HG02610 (cell line): ENCODE results near the gene GABRA5.
"Not testable (repeated sequence)": the region's sequence is repeated elsewhere in the genome, so short reads cannot be mapped to it uniquely, and the experiment has no call there.

Experiments used
- ATAC-seq: cut with Tn5 transposase; IDR thresholded peaks from one replicate; pipeline ENCODE4 v1.9.1; 2021; ENCODE audit warnings: mild to moderate bottlenecking, moderate library complexity; ENCODE audit not compliant: unreplicated experiment

GABRA5 gene

GRCh38 chr15:26866298-26867199 lies at the start of gene GABRA5:
Gene GABRA5 (plus strand): TSS chr15:26867062. CDS start chr15:26869249, 2,187 bp downstream.
- no peak for ATAC-seq

GRCh38 chr15:26831191-26831590 lies 35.7 kb upstream of the GABRA5 start:
- ATAC-seq: not testable (repeated sequence)

- ATAC-seq: no peak
These were observed 34.9 kb upstream of the GABRA5 start for GRCh38 chr15:26831951-26832350.

GRCh38 chr15:26838742-26839460 lies 28.0 kb upstream of the GABRA5 start:
- no peak for ATAC-seq

- no peak for ATAC-seq
These were observed 25.3 kb upstream of the GABRA5 start for GRCh38 chr15:26841514-26841913.

DNA sequence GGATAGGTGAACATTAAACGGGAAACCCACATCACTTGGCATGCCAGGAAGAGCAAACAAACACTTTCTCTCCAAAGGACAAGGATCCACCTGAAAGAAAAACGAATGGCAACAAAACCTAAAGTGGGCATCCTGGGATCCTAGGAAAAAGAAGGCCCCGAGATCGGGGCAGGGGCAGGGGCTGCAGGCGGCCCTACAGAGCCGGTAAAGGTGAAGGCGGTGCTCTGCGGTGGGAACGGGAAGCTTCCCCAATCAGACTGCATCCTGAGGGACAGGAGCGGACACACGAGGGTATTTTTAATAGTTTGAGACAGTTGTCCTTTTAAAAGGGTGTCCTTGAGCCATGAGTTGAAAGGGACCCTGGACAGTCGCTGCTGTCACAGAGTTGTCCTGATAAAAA lies 24.9 kb upstream of the GABRA5 start:
- no peak for ATAC-seq

GRCh38 chr15:26842391-26842790 lies 24.5 kb upstream of the GABRA5 start:
- no peak for ATAC-seq

DNA sequence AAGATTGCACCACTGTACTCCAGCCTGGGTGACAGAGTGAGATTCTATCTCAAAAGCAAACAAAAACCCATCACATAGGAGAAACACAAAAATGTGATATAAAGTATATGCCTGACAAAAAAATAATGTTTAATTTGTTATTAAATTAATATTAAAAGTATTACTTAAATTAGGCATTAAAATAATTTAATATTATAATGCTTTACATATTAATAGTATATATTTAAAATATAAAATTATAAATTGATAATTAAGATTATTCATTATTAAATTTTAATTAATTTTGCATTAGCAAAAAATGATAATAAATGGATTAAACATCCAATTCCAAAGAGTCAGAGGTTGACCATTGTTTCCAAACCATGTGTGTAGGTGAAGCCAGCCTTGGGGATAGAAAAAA lies 22.0 kb upstream of the GABRA5 start:
- ATAC-seq: no peak

- no peak for ATAC-seq
These were observed 18.4 kb upstream of the GABRA5 start for GRCh38 chr15:26848498-26848897.

DNA sequence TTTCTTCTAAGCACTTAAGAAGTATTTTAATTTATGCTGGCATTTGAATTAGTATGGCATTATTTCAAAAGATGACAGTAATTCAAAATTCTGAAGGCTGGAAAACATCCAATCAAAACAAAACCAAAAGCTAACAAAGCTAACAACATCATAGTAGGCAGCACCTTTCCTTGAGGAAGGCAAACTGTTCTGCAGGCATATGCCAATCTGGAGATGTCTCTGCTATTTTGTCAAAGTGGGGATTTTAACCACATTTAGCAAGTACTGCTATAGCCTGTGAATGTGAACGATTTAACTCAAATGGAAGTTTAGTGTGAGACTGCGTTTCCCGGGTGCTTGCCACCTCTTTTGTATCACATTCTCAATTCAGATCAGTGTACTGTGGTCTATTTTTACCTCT lies 16.7 kb upstream of the GABRA5 start:
- no peak for ATAC-seq

DNA sequence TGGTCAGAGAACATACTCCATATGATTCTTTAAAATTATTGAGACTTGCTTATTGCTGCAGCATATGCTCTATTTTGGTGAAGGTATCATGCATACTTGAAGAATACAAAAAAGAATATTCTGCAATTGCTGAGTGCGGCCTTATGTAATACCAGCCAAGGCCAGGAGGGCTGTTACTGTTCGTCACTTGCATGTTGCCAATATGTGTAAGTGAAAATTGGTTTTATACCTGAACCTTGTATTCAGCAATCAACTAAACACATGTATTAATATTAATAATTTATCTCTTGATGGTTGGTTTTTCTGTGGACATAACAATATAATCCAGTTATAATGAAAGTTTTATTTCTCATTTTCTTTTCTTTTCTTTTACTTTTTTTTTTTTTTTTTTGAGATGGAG lies 13.9 kb upstream of the GABRA5 start:
- no peak for ATAC-seq

- ATAC-seq: no peak
These were observed 12.4 kb upstream of the GABRA5 start for GRCh38 chr15:26854435-26854834.

DNA sequence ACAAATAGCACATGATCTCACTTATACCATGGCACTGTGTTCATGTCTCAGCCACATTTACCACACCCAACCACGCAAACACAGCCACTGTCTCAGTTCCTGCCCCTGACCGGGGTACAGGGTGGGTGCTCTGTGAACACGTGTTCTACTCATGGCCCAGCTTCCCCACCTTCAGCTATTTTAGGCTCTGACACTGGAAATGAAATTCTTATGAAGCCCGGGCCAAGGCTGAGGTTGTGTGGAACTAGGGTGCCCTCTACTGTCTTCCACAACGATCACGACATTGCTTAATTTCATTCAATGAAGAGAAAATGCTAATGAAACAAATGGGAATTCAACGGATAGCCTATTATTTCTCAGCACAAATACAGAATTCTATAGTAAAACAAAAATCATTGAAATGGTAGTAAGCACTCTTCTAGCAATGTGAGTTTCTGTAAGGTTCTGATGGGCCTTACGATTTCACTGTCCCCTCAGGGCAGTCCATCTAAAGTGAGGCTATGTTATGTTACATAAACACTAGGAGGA lies 2.1 kb upstream of the GABRA5 start:
- ATAC-seq: no peak

DNA sequence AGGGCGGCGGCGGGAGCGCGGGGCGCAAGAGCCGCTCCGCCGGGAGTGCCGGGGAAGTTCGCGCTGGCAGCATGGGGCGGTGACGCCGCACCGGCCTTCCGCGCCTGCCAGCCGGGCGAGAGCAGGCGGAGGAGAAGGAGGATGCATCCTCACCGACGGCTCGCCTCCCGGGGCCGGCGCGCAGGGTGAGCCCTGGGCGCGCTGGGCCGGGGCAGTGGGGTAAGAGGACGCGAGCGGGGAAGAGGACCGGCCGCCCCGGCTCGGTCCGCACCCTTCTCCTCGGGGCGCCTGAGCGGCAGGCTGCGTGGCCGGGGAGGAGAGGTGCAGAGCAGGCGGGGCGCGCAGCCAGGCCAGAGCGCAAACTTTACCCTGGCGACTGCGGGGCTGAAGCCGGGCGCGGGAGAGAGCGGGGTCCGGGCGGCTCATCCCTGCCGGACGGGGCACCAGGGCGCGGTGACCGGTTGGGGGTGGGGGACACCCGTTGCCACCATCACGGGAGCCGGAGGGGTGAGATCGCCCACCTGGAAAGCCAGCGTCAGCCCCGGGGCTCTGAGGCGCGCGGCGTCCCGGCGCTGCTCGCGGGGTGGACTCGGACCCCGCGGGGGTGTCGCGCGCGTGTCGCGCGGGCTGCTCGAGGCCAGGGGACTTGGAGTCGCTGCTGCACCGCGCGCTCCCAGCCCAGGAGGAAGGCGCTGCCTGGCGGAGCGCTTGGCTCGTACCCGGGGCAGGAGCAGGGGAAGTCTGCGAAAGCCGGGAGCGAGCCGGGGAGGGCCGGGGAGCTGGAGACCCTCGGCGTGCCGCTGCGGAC lies 542 bp downstream of the GABRA5 start:
- no peak for ATAC-seq

GRCh38 chr15:26868029-26868685 lies 1.3 kb downstream of the GABRA5 start:
- no peak for ATAC-seq

DNA sequence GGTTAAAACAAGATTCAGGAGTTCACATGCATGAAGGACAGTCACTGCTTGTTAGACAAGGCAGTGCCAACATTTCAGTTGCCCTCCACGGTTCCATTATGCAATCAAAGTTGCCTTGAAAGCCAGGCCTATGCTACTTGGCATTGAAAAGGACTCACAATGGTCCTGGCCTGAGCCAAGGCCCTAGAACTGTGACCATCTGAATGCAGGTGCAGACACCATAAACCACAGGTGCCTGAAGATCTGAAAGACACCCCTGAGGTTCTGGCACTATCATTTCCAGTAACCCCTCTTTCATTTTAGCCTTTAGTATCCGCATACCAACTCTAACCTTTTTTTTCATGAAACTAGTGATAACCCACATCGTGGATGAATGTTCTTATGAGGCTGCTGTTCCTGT lies 2.8 kb downstream of the GABRA5 start:
- no peak for ATAC-seq

- no peak for ATAC-seq
These were observed 3.5 kb downstream of the GABRA5 start for GRCh38 chr15:26870346-26870745.

DNA sequence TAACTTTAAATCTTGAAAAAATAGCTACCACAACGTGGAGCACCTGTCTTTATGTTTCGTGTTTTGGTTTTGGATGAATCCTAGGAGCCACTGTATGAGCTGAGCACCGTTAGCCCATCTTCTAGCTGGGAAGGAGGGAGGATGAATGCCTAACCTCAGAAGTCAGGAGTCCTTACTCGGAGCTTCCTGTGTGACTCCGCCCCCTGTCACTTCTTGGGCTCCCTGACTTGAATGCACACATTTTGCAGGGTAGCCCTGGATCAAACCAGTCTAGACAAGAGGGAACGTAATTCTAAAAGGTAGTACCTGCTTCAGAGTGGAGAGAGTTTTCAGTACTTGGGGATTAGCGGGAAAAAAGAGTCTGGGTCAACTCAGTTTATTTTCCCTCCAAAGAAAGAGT lies 5.3 kb downstream of the GABRA5 start:
- no peak for ATAC-seq

DNA sequence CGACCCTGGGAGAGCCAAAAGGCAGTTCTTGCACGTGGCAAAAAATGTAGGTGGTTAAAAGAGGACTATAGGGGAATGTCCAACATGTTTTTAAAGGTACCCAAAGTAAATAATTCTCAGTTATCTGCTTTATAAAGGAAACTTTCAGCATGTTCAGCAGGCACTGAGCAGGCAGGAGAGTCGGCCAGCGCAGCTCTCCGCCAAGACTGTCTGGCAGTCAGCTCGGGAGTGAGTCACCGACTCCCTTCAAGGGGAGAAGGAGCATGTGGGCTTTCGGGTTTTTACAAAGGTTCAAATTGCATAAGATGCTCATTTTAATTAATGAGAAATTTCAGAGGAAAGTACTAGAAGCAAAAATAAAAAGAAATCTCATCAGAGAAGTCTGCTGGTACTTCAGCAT lies 7.0 kb downstream of the GABRA5 start:
- ATAC-seq: no peak

DNA sequence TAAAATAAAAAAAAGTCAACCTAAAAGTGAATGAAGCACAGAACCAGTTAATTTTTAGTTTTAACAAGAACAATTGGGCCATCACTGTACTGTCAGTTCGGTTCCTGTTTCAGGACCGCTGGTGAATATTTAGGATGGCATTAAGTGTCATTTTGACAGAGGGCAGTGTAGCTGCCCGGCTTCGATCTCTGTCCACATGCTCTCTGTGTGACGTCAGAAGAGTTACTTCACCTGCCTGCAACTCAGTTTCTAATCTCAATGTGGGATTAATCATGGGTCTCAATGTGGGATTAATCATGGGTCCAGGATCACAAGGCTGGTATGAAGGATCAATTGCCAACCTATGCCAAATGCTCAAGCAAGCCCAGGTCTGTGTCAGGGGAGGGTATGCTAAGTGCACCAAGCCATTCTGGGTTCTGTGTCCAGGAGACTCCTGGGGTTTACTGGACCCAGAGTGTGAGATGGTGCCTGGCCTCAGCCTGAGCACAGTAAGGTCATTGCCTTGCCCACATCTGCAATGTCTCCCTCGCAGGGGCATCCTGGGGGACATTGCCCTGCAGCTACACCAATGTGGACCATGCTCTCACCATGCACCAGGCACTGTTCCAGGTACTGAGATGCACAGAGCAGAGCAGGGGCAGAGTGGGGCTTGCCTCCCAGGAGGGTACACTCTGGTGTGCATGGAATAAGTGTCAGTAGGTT lies 8.1 kb downstream of the GABRA5 start:
- ATAC-seq: no peak
